SK-N-SH (cell line): Measurements from ENCODE around the gene SOAT2. TPM values are rescaled to one million over a fixed set of nuclear protein-coding genes. Genes with fewer than 3 reads are reported as not detected.

Experiments used
- CTCF ChIA-PET: fragments of 300-600, 350-600 bp; formaldehyde crosslinking; extraction: SDS; loops from one replicate; lab custom pipeline; 2021; lab: Yijun Ruan, JAX
- POLR2A ChIA-PET: fragments of 350-600 bp; sonication (Branson Sonifier 250); formaldehyde crosslinking; extraction: SDS; loops from one replicate; lab custom pipeline; 2020; ENCODE audit warnings: antibody characterized with exemption, inconsistent platforms; lab: Yijun Ruan, JAX
- DNase-seq: peaks from one replicate; pipeline ENCODE4 v3.0.0; 2012
- H2AFZ ChIP-seq: fragments of 200-600 bp; sonication (generic); 2 replicates; pipeline ENCODE4 v1.8.1; 2016; ENCODE audit warnings: antibody characterized with exemption, mild to moderate bottlenecking, low read depth
- H3F3A ChIP-seq: fragments of 200-600 bp; sonication (generic); replicated peaks from 2 replicates; pipeline ENCODE3; 2016; ENCODE audit warnings: antibody characterized with exemption, mild to moderate bottlenecking; ENCODE audit not compliant: insufficient read depth
- H3K27ac ChIP-seq, 2 experiments: fragments of 200-500 bp in 1 of 2; fragments of 200-600 bp in 1 of 2; sonication (Bioruptor generic) in 1 of 2; sonication (generic), shearing (Covaris generic) in 1 of 2; 2 replicates each; pipeline versions ENCODE4 v1.5.1 to v1.6.1; 2014 to 2016; ENCODE audit warnings: low read depth in 2 of 2, inconsistent platforms in 1 of 2, low read length in 1 of 2, mild to moderate bottlenecking in 1 of 2, mixed read lengths in 1 of 2
- H3K27me3 ChIP-seq: fragments of 200-600 bp; sonication (generic), shearing (Covaris generic); 2 replicates; pipeline ENCODE4 v1.6.1; 2016; ENCODE audit warnings: mixed run types; ENCODE audit not compliant: insufficient read depth
- H3K36me3 ChIP-seq, 2 experiments: fragments of 200-500 bp in 1 of 2; fragments of 200-600 bp in 1 of 2; sonication (Bioruptor generic) in 1 of 2; sonication (generic) in 1 of 2; replicated peaks in 1 of 2; 2 replicates each; pipeline versions ENCODE3 to v1.5.1; 2014 to 2016; ENCODE audit warnings: low read length in 1 of 2, mild to moderate bottlenecking in 1 of 2; ENCODE audit not compliant: insufficient read depth in 2 of 2, control insufficient read depth in 1 of 2
- H3K4me1 ChIP-seq, 2 experiments: fragments of 200-500 bp in 1 of 2; fragments of 200-600 bp in 1 of 2; sonication (Bioruptor generic) in 1 of 2; sonication (generic), shearing (Covaris generic) in 1 of 2; 2 replicates each; pipeline versions ENCODE4 v1.5.1 to v1.6.1; 2014 to 2016; ENCODE audit warnings: low read depth in 1 of 2, low read length in 1 of 2, mixed run types in 1 of 2; ENCODE audit not compliant: insufficient read depth in 2 of 2, control insufficient read depth in 1 of 2
- H3K4me2 ChIP-seq: fragments of 200-600 bp; sonication (generic), shearing (Covaris generic); 2 replicates; pipeline ENCODE4 v1.6.1; 2017; ENCODE audit warnings: mixed run types
- H3K4me3 ChIP-seq, 2 experiments: fragments of 200-500 bp in 1 of 2; fragments of 200-600 bp in 1 of 2; sonication (Bioruptor generic) in 1 of 2; sonication (generic), shearing (Covaris generic) in 1 of 2; 2 replicates each; pipeline versions ENCODE4 v1.5.1 to v1.8.1; 2014 to 2016; ENCODE audit warnings: low read depth in 2 of 2, inconsistent platforms in 1 of 2, low read length in 1 of 2, mild to moderate bottlenecking in 1 of 2, mixed read lengths in 1 of 2, moderate library complexity in 1 of 2
- H3K79me2 ChIP-seq: fragments of 200-600 bp; sonication (generic); 2 replicates; pipeline ENCODE4 v1.8.1; 2017; ENCODE audit warnings: mild to moderate bottlenecking; ENCODE audit not compliant: insufficient read depth
- H3K9ac ChIP-seq: fragments of 200-600 bp; sonication (generic); 2 replicates; pipeline ENCODE4 v1.6.1; 2017; ENCODE audit warnings: mixed run types
- H3K9me2 ChIP-seq: fragments of 200-600 bp; sonication (generic); 2 replicates; pipeline ENCODE4 v1.6.1; 2017; ENCODE audit warnings: mixed run types
- H3K9me3 ChIP-seq: fragments of 200-600 bp; sonication (generic); 2 replicates; pipeline ENCODE4 v1.6.1; 2017; ENCODE audit warnings: mixed run types, mild to moderate bottlenecking, moderate library complexity
- H4K20me1 ChIP-seq: fragments of 200-600 bp; sonication (generic); 2 replicates; pipeline ENCODE4 v1.6.1; 2017; ENCODE audit warnings: mild to moderate bottlenecking, mixed run types; ENCODE audit not compliant: insufficient read depth
- CHD2 ChIP-seq: fragments of 150-350 bp; IDR thresholded peaks from 2 replicates; pipeline ENCODE4 v1.6.1; 2018; ENCODE audit warnings: low read length; ENCODE audit not compliant: partially characterized antibody
- ELF1 ChIP-seq: IDR thresholded peaks from 2 replicates; pipeline ENCODE4 v1.4.0; 2012
- EP300 ChIP-seq, 2 experiments: IDR thresholded peaks; 2 replicates each; pipeline versions ENCODE4 v1.4.0 to v1.6.1; 2012; ENCODE audit warnings: borderline replicate concordance in 1 of 2, low read depth in 1 of 2, low read length in 1 of 2
- FOSL2 ChIP-seq: IDR thresholded peaks from 2 replicates; pipeline ENCODE4 v1.4.0; 2012; ENCODE audit warnings: low read depth, mild to moderate bottlenecking, moderate library complexity, borderline replicate concordance
- MAX ChIP-seq: IDR thresholded peaks from 2 replicates; pipeline ENCODE4 v1.4.0; 2012; ENCODE audit warnings: low read depth
- MEF2A ChIP-seq: IDR thresholded peaks from 2 replicates; pipeline ENCODE4 v1.4.0; 2012; ENCODE audit warnings: low read depth, borderline replicate concordance
- NFIC ChIP-seq: IDR thresholded peaks from 2 replicates; pipeline ENCODE4 v1.4.0; 2012; ENCODE audit warnings: borderline replicate concordance
- PBX3 ChIP-seq: IDR thresholded peaks from 2 replicates; pipeline ENCODE4; 2012
- RAD21 ChIP-seq: IDR thresholded peaks from 2 replicates; pipeline ENCODE4 v1.6.1; 2012; ENCODE audit warnings: mild to moderate bottlenecking, low read length
- RCOR1 ChIP-seq: fragments of 150-350 bp; IDR thresholded peaks from 2 replicates; pipeline ENCODE4 v1.6.1; 2017; ENCODE audit warnings: antibody characterized with exemption, low read length
- SMC3 ChIP-seq: IDR thresholded peaks from 2 replicates; pipeline ENCODE4 v1.6.1; 2012; ENCODE audit warnings: low read depth, low read length, improper control_type of control experiment
- TCF12 ChIP-seq: IDR thresholded peaks from 2 replicates; pipeline ENCODE4 v1.4.0; 2012
- USF2 ChIP-seq: fragments of 150-350 bp; IDR thresholded peaks from 2 replicates; pipeline ENCODE4 v1.6.1; 2017; ENCODE audit warnings: antibody characterized with exemption, low read length, low read depth, borderline replicate concordance
- WGBS: methylation state at CpG from one replicate; pipeline ENCODE4 v1.1.6; 2017; ENCODE audit warnings: low lambda C conversion rate; 5-methylcytosine and 5-hydroxymethylcytosine counted together
- polyA plus RNA-seq, 3 experiments: library from polyadenylated mRNA; depleted of rRNA; stranded (reverse); fragments of >200 nt; gene quantifications; 2 replicates each; pipeline ENCODE4 v1.2.3, GENCODE V29; 2012
- TF ChIP-seq, protein P1 (sequence below): IDR thresholded peaks from 2 replicates; pipeline ENCODE4 v1.6.1; 2012; ENCODE audit warnings: mild to moderate bottlenecking, low read depth, low read length, moderate library complexity
- TF ChIP-seq, protein P2 (sequence below): IDR thresholded peaks from 2 replicates; pipeline ENCODE4 v1.4.0; 2012; ENCODE audit warnings: low read depth, borderline replicate concordance

The SOAT2 gene
- polyA plus RNA-seq, 1 of the 3 experiments (the other 2 are of a cell fraction), result 0.18 TPM

DNA sequence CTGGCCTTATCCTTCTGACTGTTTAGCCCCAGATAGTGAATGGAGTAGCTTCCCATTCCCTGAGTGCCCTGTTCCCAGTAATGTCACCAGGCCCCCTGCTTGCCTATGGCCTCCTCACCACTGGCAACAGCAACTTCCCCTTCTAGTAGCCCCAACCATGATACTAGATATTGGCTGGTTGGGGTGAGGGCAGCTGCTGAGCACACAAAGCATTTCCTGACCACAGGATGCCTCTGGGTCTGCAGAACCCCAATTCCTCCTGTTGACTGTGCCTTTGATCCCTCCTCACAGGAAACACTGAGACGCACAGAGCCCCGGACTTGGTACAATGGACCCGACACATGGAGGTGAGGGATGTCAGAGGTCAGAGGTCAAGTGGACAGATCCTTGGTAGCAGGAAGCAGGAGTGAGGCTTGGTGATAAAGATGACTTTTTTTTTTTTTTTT is 597 bp downstream of the SOAT2 start:
- no peak overlapping the region for H3K4me3 ChIP-seq
- H3K9me3 ChIP-seq, result no peaks in the 10 kb centered on the region
- H3K27me3 ChIP-seq, result no peaks in the 10 kb centered on the region
- peaks cover 10% of the 10 kb centered on the region for H3F3A ChIP-seq
- peaks cover 5% of the 10 kb centered on the region; the same call in 1 of the 2 replicates for H3K79me2 ChIP-seq
- H3K36me3 ChIP-seq, result peaks cover 8% of the 10 kb centered on the region in 2 experiments
- H3K4me1 ChIP-seq, result peaks cover 0 to 15% of the 10 kb centered on the region in 2 experiments; a peak in 1 of 4 replicates
- no peaks in the 10 kb centered on the region for H4K20me1 ChIP-seq
- TF ChIP-seq, protein P1, sequence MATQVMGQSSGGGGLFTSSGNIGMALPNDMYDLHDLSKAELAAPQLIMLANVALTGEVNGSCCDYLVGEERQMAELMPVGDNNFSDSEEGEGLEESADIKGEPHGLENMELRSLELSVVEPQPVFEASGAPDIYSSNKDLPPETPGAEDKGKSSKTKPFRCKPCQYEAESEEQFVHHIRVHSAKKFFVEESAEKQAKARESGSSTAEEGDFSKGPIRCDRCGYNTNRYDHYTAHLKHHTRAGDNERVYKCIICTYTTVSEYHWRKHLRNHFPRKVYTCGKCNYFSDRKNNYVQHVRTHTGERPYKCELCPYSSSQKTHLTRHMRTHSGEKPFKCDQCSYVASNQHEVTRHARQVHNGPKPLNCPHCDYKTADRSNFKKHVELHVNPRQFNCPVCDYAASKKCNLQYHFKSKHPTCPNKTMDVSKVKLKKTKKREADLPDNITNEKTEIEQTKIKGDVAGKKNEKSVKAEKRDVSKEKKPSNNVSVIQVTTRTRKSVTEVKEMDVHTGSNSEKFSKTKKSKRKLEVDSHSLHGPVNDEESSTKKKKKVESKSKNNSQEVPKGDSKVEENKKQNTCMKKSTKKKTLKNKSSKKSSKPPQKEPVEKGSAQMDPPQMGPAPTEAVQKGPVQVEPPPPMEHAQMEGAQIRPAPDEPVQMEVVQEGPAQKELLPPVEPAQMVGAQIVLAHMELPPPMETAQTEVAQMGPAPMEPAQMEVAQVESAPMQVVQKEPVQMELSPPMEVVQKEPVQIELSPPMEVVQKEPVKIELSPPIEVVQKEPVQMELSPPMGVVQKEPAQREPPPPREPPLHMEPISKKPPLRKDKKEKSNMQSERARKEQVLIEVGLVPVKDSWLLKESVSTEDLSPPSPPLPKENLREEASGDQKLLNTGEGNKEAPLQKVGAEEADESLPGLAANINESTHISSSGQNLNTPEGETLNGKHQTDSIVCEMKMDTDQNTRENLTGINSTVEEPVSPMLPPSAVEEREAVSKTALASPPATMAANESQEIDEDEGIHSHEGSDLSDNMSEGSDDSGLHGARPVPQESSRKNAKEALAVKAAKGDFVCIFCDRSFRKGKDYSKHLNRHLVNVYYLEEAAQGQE, result no peak
- TF ChIP-seq NFIC, result no peak
- no peak for TF ChIP-seq USF2
- TF ChIP-seq SMC3, result no peak
- no peak for TF ChIP-seq ELF1
- no peak for TF ChIP-seq RCOR1
- TF ChIP-seq FOSL2, result no peak
- no peak for TF ChIP-seq MAX
- no peak for TF ChIP-seq MEF2A
- TF ChIP-seq CHD2, result no peak
- TF ChIP-seq PBX3, result no peak
- no peak for TF ChIP-seq EP300 (IDR thresholded peaks at IDR 0.05; ENCODE audit: borderline replicate concordance in 1 of 2, low read depth in 1 of 2, low read length in 1 of 2)
- no peak for TF ChIP-seq RAD21
- TF ChIP-seq TCF12, result no peak
- TF ChIP-seq, protein P2, sequence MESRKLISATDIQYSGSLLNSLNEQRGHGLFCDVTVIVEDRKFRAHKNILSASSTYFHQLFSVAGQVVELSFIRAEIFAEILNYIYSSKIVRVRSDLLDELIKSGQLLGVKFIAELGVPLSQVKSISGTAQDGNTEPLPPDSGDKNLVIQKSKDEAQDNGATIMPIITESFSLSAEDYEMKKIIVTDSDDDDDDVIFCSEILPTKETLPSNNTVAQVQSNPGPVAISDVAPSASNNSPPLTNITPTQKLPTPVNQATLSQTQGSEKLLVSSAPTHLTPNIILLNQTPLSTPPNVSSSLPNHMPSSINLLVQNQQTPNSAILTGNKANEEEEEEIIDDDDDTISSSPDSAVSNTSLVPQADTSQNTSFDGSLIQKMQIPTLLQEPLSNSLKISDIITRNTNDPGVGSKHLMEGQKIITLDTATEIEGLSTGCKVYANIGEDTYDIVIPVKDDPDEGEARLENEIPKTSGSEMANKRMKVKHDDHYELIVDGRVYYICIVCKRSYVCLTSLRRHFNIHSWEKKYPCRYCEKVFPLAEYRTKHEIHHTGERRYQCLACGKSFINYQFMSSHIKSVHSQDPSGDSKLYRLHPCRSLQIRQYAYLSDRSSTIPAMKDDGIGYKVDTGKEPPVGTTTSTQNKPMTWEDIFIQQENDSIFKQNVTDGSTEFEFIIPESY, result no peak
- WGBS, result 94% methylated on average over 3 of the region's 3 CpGs
- H3K27ac ChIP-seq, result no peak overlapping the region
- POLR2A ChIA-PET, result no interaction called here
- CTCF ChIA-PET, result interaction anchor here (2.3 to 7.6 kb wide), 2 partner anchors 41 to 94 kb away, joined by 9 to 385 read pairs; no protein-coding TSS in a partner anchor
- H2AFZ ChIP-seq, result no peak overlapping the region
- no peaks in the 10 kb centered on the region for H3K9me2 ChIP-seq
- no peak for DNase-seq
- H3K9ac ChIP-seq, result no peak overlapping the region
- no peak overlapping the region for H3K4me2 ChIP-seq
